ENCODE measurements around the gene SF3A2.

Gene SF3A2

DNA sequence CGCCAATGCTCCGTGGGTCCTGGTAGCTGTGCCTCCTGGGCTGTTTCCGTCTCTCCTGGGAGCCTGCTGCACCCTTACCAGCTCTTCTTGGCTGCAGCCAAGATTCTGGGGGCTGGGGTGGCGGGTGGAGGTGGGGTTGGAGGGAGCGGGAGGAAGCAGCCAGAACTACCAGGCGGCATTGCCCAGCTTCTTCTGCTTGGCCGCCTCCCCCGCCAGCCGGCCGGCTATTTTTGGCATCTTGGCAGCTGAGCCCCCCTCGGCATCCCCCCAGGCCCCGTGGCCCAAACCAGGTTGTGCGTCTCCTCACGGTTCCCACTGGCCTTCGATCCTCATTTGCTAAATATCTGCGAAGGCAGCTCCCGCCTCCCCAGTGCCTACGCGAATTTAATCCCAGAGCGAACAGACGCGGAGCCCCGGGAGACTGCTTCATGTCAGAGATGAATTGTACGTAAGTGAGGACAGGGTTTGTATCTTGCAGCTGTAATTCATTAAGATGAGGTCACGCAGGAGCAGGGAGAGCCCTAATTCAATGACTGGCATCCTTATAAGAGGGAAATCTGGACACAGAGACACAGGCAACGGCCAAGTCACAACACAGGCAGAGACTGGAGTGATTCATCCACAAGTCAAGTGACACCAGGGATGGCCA is 58.2 kb downstream of the SF3A2 start:
- no peak for DNase-seq (ENCODE audit: low read depth)
- TF ChIP-seq MYC (IDR thresholded peaks at IDR 0.05; ENCODE audit: low read depth, low read length) (no peak), POLR2A (IDR thresholded peaks at IDR 0.05; ENCODE audit: extremely low read depth, insufficient read length) (no peak), CTCF (IDR thresholded peaks at IDR 0.05; ENCODE audit: low read depth, low read length) (no peak), MAX (IDR thresholded peaks at IDR 0.05; ENCODE audit: low read depth, low read length) (no peak)
- H3K4me3 ChIP-seq (ENCODE audit: low read depth, low read length) = no peak overlapping the region

- DNase-seq (ENCODE audit: low read depth) = no peak
- TF ChIP-seq CTCF (IDR thresholded peaks at IDR 0.05; ENCODE audit: low read depth, low read length) = no peak
- no peak for TF ChIP-seq MAX (IDR thresholded peaks at IDR 0.05; ENCODE audit: low read depth, low read length)
- no peak for TF ChIP-seq MYC (IDR thresholded peaks at IDR 0.05; ENCODE audit: low read depth, low read length)
- no peak for TF ChIP-seq POLR2A (IDR thresholded peaks at IDR 0.05; ENCODE audit: extremely low read depth, insufficient read length)
- H3K4me3 ChIP-seq (ENCODE audit: low read depth, low read length) = no peak overlapping the region
Measured at GRCh38 chr19:2296141-2296540, 59.5 kb downstream of the SF3A2 start.
